Measurements from ENCODE around the gene ADAMTS18. TPM values are rescaled to one million over a fixed set of nuclear protein-coding genes. Genes with fewer than 3 reads are reported as not detected.
A peak's percentile ranks its signal among the peaks of the same experiment; 100 is the strongest.
"Not testable (repeated sequence)": the region's sequence is repeated elsewhere in the genome, so short reads cannot be mapped to it uniquely, and the experiment has no call there.

Gene ADAMTS18
- polyA plus RNA-seq, 3 donors from 2014 or later = not detected

DNA sequence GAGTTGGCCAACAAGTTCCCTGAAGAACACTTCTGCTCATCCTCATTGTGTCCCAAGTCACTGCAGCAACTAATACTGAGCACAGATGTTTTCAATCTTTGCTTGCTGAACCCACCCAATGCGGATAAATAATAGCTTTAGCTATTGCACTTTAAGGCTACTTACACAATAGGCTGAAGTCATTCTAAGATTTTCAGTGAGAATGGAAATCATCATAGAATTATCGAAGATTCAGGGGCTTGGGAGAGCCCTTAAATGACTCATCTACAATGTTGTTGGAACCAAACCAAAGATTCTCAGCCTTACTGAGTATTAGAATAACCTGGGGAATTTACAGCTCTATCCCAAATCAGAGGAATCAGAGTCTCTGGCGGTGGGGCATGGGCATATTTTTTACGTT lies 184.4 kb downstream of the ADAMTS18 start:
- no peak for DNase-seq
- Mint-ChIP-seq H3K36me3 (no peaks in the 10 kb centered on the region), H3K27me3 (ENCODE audit: low read depth in 3 of 3) (peaks cover 1 to 7% (median 3%) of the 10 kb centered on the region in 3 donors), H3K27ac (no peak overlapping the region), H3K9me3 (no peaks in the 10 kb centered on the region), H3K4me1 (peaks cover 0 to 2% of the 10 kb centered on the region in 2 donors), H3K4me3 (no peak overlapping the region)

- Mint-ChIP-seq H3K27me3 (ENCODE audit: low read depth in 3 of 3) (peaks cover 0 to 3% (median 0%) of the 10 kb centered on the region in 3 donors), H3K4me1 (peaks cover 0 to 2% of the 10 kb centered on the region in 2 donors), H3K36me3 (no peaks in the 10 kb centered on the region), H3K4me3 (no peak overlapping the region), H3K27ac (no peak overlapping the region), H3K9me3 (no peaks in the 10 kb centered on the region)
- DNase-seq = no peak
These were observed 188.7 kb downstream of the ADAMTS18 start for GRCh38 chr16:77246150-77246549.

DNA sequence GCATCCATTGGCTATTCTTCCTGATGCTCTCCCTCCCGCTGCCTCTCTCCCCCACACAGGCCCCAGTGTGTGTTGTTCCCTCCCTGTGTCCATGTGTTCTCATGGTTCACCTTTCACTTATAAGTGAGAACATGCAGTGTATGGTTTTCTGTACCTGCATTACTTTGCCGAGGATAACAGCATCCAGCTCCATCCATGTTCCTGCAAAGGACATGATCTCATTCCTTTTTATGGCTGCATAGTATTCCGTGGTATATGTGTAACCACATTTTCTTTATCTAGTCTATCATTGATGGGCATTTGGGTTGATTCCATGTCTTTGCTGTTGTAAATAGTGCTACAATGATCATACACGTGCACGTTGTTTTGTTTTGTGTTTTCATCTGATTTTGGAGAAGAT lies 192.4 kb downstream of the ADAMTS18 start:
- H3K4me3 Mint-ChIP-seq; H3K27ac Mint-ChIP-seq; DNase-seq; H3K4me1 Mint-ChIP-seq; H3K27me3 Mint-ChIP-seq (ENCODE audit: low read depth in 3 of 3); H3K9me3 Mint-ChIP-seq; H3K36me3 Mint-ChIP-seq: not testable (repeated sequence)

- no peaks in the 10 kb centered on the region for H3K9me3 Mint-ChIP-seq
- peaks cover 0 to 18% (median 1%) of the 10 kb centered on the region in 3 donors for H3K27me3 Mint-ChIP-seq (ENCODE audit: low read depth in 3 of 3)
- peaks cover 6 to 7% of the 10 kb centered on the region in 2 donors for H3K4me1 Mint-ChIP-seq
- H3K4me3 Mint-ChIP-seq = no peak overlapping the region
- H3K27ac Mint-ChIP-seq = no peak overlapping the region
- no peak for DNase-seq
- no peaks in the 10 kb centered on the region for H3K36me3 Mint-ChIP-seq
These were observed 196.2 kb downstream of the ADAMTS18 start for GRCh38 chr16:77238593-77238992.

GRCh38 chr16:77236063-77236511 lies 198.7 kb downstream of the ADAMTS18 start:
- peaks cover 1 to 20% (median 2%) of the 10 kb centered on the region in 3 donors for H3K27me3 Mint-ChIP-seq (ENCODE audit: low read depth in 3 of 3)
- peaks cover 6 to 7% of the 10 kb centered on the region in 2 donors for H3K4me1 Mint-ChIP-seq
- H3K27ac Mint-ChIP-seq = peak overlapping the region in 4 of 6 donors; percentile 24 to 53 (median 34)
- H3K4me3 Mint-ChIP-seq = peak overlapping the region; percentile 54 to 68 (median 61)
- H3K9me3 Mint-ChIP-seq = no peaks in the 10 kb centered on the region
- H3K36me3 Mint-ChIP-seq = no peaks in the 10 kb centered on the region
- peak; percentile 79 to 82 (median 80) for DNase-seq

GRCh38 chr16:77234611-77235010 lies 200.2 kb downstream of the ADAMTS18 start:
- peaks cover 6 to 7% of the 10 kb centered on the region in 2 donors for H3K4me1 Mint-ChIP-seq
- H3K27me3 Mint-ChIP-seq (ENCODE audit: low read depth in 3 of 3) = peaks cover 1 to 16% (median 2%) of the 10 kb centered on the region in 3 donors
- H3K36me3 Mint-ChIP-seq = no peaks in the 10 kb centered on the region
- no peaks in the 10 kb centered on the region for H3K9me3 Mint-ChIP-seq
- no peak for DNase-seq
- no peak overlapping the region for H3K27ac Mint-ChIP-seq
- H3K4me3 Mint-ChIP-seq = no peak overlapping the region

DNA sequence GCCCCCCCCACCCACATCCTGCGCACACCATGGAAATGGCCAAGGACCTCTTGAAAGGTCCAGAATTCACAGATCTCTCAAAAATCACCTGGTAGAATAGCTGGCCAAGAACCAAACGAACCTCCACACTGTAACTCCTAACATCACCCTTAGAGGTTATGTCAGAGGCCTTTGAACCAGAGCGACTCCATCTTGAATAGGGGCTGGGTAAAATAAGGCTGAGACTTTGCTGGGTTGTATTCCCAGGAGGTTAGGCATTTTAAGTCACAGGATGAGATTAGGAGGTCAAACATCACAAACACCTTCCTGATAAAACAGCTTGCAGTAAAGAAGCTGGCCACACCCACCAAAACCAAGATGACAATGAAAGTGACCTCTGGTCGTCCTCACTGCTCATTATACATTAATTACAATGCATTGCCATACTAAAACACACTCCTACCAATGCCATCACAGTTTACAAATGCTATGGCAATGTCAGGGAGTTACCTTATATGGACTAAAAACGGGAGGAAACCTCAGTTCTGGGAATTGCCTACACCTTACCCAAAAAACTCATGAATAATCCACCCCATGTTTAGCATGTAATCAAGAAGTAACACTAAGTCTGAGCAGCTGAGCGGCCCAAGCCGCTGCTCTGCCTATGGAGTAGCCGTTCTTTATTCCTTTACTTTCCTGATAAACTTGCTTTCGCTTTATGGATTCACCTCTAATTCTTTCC lies 200.9 kb downstream of the ADAMTS18 start:
- no peaks in the 10 kb centered on the region for H3K9me3 Mint-ChIP-seq
- peaks cover 6 to 7% of the 10 kb centered on the region in 2 donors for H3K4me1 Mint-ChIP-seq
- no peaks in the 10 kb centered on the region for H3K36me3 Mint-ChIP-seq
- H3K4me3 Mint-ChIP-seq = no peak overlapping the region
- no peak overlapping the region for H3K27ac Mint-ChIP-seq
- peaks cover 1 to 16% (median 2%) of the 10 kb centered on the region in 3 donors for H3K27me3 Mint-ChIP-seq (ENCODE audit: low read depth in 3 of 3)
- no peak for DNase-seq

Other genes with a start within 250 kb of the ADAMTS18 start
- 10 to 100 TPM; 28.6 to 66.8 (median 29.4) TPM for gene MON1B, start 243.8 kb downstream of the ADAMTS18 start, polyA plus RNA-seq
- gene SYCE1L, start 235.6 kb downstream of the ADAMTS18 start, polyA plus RNA-seq = 1 to 10 TPM in 2 of 3 donors, under 1 TPM in 1; 0.61 to 2.9 (median 2.2) TPM